OCI-LY1 (cell line): Measurements from ENCODE around the gene COG7.

ENCODE experiments used
- EZH2 ChIP-seq: fragments of 200-600 bp; sonication (generic), shearing (Covaris generic); IDR thresholded peaks from 2 replicates; pipeline ENCODE4 v1.8.0; 2017; ENCODE audit warnings: borderline replicate concordance, mixed run types, mild to moderate bottlenecking, antibody characterized with exemption, low read length, moderate library complexity, mixed read lengths
- TF ChIP-seq, protein P1 (sequence below): fragments of 200-600 bp; sonication (generic), shearing (Covaris generic); IDR thresholded peaks from 2 replicates; pipeline ENCODE4 v1.5.1; 2017; ENCODE audit warnings: mild to moderate bottlenecking, antibody characterized with exemption, low read length, moderate library complexity, mixed read lengths

DNA sequence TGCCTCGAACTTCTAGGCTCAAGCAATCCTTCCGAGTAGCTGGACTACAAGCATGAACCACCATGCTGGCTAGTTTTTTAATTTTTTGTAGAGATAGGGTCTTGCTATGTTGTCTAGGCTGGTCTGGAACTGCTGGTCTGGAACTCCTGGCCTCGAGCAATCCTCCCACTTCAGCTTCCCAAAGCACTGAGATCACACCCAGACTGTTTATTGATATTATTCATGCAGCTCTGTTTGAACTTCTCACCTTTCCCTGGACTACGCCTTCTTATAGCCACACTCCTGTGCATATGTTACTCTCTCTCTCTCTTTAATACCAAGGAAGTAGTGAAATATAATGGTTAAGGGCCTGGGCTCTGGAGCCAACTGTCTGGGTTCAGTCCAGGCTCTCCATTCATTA, 4.6 kb downstream of the COG7 start:
- TF ChIP-seq, protein P1, sequence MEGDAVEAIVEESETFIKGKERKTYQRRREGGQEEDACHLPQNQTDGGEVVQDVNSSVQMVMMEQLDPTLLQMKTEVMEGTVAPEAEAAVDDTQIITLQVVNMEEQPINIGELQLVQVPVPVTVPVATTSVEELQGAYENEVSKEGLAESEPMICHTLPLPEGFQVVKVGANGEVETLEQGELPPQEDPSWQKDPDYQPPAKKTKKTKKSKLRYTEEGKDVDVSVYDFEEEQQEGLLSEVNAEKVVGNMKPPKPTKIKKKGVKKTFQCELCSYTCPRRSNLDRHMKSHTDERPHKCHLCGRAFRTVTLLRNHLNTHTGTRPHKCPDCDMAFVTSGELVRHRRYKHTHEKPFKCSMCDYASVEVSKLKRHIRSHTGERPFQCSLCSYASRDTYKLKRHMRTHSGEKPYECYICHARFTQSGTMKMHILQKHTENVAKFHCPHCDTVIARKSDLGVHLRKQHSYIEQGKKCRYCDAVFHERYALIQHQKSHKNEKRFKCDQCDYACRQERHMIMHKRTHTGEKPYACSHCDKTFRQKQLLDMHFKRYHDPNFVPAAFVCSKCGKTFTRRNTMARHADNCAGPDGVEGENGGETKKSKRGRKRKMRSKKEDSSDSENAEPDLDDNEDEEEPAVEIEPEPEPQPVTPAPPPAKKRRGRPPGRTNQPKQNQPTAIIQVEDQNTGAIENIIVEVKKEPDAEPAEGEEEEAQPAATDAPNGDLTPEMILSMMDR = no peak
- TF ChIP-seq EZH2 = no peak
